Kidney tubule cell (primary cell): ENCODE data around the gene KIDINS220.

ENCODE experiments used
- DNase-seq: peaks from one replicate; pipeline ENCODE4 v3.0.0-alpha.2; 2018; ENCODE audit warnings: low spot score

Gene KIDINS220

GRCh38 chr2:8697190-8697589 is 140.2 kb downstream of the KIDINS220 start:
- DNase-seq: no peak

- DNase-seq: peak; percentile 11
These were observed 142.7 kb downstream of the KIDINS220 start for GRCh38 chr2:8694737-8695136.

GRCh38 chr2:8693157-8693821 is 144.1 kb downstream of the KIDINS220 start:
- peak; percentile 49 for DNase-seq

GRCh38 chr2:8692783-8693156 is 144.6 kb downstream of the KIDINS220 start:
- DNase-seq: no peak

- no peak for DNase-seq
These were observed 145.5 kb downstream of the KIDINS220 start for GRCh38 chr2:8691859-8692437.

- peak; percentile 63 for DNase-seq
These were observed 151.6 kb downstream of the KIDINS220 start for GRCh38 chr2:8685697-8686358.

- peak; percentile 68 for DNase-seq
These were observed 152.3 kb downstream of the KIDINS220 start for GRCh38 chr2:8684878-8685696.

GRCh38 chr2:8684540-8684877 is 152.9 kb downstream of the KIDINS220 start:
- peak; percentile 58 for DNase-seq

GRCh38 chr2:8682719-8683667 is 154.4 kb downstream of the KIDINS220 start:
- DNase-seq: peak; percentile 49

GRCh38 chr2:8681786-8682692 is 155.4 kb downstream of the KIDINS220 start, which contains the start of gene ID2:
TSS of gene ID2 (plus strand) at chr2:8682056. CDS start at chr2:8682166, 110 bp downstream.
- DNase-seq: peak; percentile 99

- peak; percentile 73 for DNase-seq
These were observed 156.3 kb downstream of the KIDINS220 start for GRCh38 chr2:8680822-8681760.

- peak; percentile 96 for DNase-seq
These were observed 157.3 kb downstream of the KIDINS220 start for GRCh38 chr2:8679827-8680731.

- peak; percentile 61 for DNase-seq
These were observed 157.9 kb downstream of the KIDINS220 start for GRCh38 chr2:8679567-8679826.
